Ecto neural progenitor cell (in vitro differentiated cells): ENCODE data around the gene SLC9A9.

Source experiments
- DNase-seq: peaks from one replicate; pipeline ENCODE4 v3.0.0-alpha.2; 2018; ENCODE audit warnings: low spot score

SLC9A9 gene

DNA sequence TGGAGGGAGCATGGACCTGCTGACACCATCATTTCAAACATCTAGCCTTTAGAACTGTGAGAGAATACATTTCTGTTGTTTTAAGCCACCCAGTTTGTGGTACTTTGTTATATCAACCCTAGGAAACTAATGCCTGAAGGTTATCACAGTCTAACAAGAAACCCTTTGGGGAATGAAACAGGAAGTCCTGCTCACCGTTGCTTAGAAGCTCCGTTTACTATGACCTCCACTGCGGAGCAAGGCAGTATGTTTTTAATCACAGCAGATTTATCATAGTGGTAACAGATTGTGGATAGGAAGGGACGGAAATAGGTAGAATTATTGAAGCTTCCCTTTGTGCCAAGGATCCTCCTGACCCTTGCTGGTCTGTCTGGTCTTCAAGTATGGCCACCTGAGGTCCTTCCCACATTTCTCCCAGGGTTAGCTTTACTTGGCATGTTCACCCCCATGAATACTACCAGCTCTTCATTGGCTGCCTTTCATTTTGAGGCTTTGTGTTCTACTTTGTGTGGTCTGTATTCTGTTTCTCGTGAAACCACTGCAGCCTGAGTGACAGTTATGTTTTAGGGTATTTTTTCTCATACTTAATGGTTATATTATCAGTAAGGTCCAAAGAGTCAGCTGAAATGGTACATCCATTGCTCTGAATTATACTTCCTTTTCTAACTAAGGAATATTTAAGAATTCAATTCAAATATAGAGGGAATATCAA is 527.1 kb downstream of the SLC9A9 start:
- no peak for DNase-seq

DNA sequence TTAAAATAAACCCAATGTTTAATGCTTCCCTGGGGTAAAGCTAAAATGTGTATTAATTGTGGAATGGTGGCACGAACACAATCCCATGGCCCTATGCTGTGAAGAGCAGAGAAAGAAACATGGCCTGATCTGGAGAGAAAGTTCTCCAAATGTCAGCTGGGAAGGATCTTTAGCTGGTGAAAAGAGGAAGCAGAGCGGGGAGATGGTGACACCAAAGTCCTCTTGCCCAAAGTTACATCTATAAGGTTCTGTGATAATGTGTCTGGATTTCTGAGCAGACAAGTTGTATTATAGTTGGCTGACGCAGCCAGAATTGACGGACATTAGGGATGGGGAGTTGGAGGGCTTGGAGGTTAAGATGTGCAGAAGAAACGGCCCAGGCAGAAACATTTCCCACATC is 532.5 kb downstream of the SLC9A9 start:
- DNase-seq: no peak

DNA sequence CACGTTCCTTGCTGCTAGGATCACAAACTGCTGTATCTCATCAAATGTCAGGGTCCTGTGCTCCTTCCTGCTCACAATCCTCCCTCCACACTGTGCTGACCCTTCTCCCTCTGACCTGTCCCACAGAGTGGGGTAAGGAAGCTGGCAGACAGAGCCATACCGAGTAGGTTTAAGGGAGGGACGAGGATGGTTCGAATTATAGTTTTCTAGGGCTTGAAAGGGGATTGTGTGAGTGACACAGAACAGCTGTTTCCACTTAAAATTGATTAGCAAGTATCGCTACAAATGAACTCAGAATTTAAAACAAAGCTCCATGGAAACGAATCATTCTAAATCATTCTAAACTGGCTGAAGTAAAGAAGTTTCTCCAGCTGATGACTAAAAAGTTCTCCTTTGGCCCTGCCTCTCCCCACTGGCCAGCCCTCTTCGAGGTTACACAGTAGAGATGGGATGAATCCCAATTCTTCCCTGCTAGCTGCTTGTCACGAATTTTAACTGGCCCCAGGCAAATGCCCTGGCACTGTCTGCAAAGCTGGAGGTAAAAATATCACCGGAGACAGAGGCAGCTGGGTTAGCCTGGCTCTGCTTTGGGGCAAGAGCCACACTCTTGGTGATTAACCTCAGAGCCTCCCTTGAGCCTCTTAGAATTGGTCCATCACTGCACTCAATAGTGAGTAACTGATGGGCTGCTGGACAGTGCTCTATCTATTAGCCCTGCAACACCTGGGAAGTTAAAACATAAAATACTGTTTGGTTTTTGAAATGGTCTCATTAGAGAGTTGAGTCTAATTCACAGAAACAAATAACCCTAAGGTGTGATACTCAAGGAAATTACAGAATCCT is 533.8 kb downstream of the SLC9A9 start:
- DNase-seq: no peak

DNA sequence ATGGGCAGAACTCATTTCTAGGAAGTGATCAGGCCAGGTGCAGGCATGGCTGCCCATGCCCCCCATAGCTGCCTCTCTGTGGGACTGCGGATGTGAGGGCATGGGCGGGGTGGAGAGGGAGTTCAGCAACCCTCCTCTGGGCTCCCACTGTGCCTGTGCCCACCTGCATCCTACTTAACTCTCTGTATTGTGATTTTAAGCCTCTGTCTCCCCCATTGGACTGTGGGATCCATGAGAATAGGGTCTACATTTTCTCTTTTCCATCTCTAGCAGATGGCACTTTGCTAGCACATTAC is 534.4 kb downstream of the SLC9A9 start:
- no peak for DNase-seq

DNA sequence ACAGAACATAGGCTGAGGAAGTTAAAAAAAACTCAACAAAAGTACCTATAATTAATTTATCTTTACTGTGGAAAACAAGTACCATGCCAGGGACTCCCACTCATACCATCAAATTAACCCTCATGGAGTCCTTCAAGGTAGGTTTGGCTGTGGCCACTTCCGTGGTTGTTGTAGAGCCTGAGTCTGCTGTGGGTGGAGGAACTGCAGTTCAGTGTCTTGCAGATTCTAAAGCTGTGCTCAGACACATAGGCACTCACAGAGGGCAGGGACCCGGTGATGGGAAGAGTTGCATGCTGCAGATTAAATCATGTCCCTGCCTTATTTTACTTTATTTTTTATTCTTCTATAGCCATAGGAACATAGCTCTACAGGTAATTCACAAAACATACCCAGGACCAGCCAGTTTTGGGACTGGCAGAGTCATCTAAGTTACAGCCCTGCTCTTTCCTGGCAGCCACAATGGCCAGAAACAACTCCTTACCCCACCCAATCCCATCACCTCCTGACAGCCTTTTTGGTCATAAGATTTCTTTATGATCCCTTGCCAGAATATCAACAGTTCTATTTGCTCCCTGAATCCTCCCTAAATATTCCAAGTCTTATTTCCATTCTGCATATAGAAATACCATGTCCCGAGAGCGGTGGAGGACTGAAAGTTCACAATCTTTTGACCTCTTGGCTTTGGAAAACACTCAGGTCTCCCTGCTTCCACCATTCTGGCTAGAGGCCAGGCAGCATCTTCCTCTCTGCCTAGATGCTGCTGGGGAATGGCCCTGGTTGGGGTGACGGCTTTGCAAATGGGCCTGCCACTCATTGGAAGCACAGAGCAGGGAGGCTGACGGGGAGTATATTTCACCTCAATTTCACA is 535.0 kb downstream of the SLC9A9 start:
- DNase-seq: no peak

DNA sequence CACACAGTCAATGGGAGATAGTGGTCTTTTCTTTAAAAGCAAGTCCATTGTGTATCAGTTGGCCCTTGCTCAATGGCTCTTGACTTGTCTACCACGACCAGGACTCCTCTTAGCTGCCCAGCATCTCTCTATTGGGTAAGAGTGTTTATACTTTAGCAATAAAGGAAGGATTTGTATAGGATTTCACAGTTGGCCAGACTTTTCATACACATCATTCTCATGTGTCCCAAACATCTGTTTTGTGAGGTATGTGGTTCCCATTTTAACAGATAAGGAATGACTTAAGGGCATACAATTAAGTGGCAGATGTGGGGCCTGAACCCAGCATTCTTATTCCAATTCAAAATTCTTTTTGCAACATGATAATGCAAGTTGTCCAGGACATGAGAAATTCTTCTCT is 537.2 kb downstream of the SLC9A9 start:
- DNase-seq: no peak

DNA sequence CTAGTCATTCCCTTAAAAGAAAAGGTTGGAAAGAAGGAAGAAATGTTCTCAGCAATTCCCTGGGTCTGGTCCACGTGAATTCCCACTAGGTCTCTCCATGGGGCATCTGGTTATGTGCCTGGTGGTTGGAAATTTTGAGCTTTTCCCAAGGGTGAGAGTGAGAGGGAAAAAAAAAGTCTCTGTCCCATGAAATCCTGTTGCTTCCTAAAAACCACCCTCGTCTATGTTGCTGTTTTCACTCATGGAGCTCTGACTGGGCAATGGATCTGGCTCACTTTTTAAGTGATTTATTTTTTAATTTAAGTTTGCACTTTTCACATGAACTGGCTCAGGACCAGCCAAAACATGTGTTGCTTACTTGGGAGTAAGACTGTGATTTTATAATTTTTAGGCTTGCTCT is 538.6 kb downstream of the SLC9A9 start:
- no peak for DNase-seq

DNA sequence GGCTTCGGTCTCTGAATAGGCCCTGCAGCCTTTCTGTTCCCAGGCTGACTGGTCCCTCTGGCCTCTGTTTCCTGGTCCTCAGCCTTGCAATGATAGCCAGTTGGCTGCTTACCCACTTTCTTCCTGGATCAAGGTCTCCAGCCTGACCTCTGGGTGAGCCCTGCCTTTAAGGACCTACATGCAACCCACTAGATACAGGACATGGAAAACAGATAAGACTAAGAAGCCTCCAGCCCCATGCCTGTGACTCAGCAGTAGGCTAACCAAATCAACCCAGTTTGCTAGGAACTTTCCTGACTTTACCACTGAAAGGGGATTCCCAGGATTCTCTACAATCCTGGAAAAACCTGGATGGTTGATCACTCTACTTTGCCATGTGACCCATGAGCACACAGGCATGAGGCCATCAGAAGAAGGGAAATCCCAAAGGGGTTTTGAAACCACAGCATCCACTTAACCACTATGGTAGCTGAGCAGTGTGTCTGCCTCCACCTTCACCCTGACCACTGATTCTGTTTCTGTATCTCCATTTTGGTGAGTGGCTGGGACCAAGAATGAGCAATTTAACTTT is 540.6 kb downstream of the SLC9A9 start:
- no peak for DNase-seq

DNA sequence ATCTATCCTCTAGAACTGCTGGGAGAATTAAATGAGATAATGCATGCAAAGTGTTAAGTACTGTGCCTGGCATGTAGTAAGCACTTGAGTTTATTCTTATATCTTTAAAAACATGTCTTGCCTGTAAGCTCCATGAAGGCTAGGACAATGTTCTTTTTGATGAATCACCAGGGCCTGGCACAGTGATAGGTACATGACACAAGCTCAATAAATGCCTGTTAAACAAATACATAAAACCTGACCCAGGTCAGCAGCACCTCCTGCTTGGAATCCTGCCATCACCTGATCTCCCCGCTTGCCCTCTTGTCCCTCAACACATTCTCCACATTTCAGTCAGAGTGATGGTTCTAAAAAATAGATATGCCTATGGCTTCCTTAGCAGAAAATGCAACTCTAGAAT is 541.9 kb downstream of the SLC9A9 start:
- DNase-seq: no peak

DNA sequence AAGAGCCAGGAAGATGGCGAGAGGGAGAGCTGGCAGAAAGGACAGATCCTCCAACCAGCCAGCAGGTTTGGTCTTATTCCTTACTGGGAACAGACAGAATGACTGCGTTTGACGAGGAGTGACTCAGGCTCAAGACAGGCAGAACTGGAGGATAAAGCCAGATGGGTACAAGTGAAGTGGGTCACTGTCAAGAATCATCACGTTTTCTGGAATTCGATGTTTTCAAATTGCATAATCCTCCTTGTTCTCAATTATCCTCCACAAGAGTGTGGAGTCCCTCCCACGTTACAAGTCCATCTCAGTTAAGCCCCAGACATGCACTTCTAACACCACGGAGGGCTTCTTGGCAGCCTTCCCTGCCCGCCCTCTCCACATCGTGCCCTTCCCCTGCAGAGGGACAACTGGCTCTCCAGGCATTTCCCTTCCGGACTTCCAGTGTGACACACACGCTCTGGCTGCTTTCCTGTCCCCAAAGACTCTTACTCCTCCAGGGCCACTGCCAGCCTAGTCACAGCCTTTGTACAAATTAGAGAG is 545.6 kb downstream of the SLC9A9 start:
- no peak for DNase-seq

DNA sequence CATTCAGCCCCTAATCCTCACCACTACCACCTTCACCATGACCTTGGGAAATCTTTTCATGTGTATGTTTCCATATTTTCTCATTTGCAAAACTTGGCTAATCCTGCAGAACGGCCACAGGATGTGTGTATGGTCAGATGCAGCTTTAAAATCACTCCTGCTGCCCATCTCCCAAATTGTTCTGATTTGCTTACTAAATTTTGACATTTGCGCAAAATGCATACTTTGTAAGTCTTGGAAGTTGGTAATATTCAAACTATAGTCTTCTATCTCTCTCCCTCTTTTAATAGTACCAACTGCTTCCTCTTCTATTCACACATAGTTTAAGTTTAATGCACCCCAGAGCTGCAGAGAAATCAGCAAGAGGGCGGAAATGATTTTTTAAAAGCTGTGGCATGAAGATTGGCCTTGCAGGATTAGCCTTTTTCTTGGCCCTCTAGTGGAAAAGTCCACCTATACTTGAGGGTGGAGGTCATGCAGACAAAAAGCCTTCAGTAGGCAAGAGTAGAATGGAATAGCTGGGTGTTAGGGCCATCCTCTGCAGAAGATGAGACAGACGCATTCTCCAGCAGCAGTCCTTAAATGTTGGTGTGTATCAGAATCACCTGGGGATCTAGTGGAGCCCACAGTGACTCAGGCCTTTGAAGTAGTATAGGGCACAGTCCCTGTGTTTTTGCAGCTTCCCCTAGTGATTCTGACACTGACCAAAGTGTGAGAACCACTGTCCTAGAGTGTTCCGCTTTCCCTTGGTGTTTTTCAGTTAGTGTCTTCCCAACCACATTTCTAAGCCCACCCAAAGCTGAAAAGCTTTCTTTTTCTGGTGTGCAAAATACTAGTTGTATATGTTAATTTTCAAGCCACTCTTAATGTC is 547.0 kb downstream of the SLC9A9 start:
- no peak for DNase-seq

DNA sequence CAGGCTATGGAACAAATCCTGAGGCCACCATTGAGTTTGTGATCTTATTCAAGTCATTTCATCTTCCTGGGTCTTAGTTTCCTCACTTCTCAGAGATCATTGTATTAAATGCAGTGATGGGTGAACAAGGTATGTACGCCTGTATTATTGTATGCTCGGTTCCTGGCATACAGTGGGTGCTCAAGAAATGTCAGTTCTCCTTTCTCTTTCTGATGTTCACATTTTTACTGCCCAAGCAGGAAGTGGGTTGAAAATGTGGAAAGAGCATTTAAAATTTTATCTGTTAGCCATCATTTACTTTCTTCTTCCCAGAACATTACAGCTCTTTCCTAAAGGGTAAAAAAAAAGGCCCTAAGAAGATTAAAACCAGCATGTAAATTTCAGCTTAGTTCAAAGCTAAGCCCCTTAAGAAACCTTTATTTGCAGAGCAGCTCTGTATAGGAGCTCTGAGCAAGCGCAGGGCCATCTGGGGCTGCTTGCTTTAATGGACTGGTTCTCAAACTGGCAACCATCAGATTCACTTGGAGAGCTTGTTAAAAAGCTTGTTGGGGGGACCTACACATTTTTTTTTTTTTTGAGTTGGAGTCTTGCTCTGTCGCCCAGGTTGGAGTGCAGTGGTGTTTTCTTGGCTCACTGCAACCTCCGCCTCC is 549.3 kb downstream of the SLC9A9 start:
- no peak for DNase-seq

DNA sequence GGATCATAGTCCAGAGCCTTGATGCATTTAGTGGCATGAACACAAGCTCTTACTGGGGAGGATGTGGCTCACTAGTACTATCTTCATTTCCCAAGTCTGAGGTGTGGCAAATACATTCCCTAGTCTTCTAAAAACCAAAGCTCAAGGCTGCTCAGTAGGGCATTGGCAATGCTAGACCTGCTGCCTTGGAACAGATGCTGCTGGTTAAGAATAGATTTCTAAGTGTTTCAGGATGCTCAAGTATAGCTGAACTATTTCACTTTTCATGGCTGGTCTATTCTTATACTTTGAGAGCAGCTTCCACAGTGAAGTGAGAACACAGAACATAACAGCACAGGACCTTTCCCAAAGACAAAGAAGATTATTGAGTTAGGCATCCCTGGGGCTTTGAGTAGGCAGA is 549.9 kb downstream of the SLC9A9 start:
- no peak for DNase-seq

DNA sequence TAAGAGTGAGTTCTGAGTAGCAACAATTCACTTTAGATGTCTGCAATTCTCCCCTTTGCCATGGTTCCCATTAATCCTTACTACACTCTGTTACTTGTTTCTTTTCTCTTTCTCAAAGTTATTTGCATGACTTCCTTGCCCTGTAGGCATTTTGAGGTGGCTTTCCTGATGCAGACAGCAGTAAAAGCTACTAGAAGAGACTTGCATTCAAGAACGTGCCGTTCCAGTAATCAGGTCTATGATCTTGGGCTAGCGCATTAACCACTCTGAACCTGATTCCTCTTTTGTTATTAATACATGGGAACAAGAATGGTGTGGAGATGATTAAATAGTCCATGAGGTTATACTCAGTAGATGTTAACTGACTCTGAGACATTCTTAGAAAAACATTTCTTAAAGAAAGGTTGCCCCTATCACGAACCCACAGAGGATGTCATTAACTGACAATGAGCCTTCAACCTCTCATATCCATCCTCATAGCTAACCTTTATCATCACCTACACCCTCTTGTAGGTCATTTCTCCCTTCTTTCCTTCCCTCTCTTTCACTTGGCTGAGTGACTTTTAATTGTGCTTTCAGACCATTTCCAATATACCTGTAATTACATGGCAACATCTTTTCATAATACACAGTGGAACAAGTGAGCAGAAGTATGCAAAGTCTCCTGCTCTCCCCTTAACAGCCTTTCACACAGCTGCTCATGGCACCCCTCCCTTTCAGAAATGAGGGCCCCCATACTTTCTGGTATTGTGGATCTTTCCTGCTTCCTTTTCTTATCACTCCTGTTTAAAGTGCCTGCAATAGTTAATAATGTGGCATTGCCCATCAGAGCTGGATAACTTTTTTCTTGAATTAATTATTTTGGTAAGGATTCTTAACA is 552.8 kb downstream of the SLC9A9 start:
- no peak for DNase-seq

DNA sequence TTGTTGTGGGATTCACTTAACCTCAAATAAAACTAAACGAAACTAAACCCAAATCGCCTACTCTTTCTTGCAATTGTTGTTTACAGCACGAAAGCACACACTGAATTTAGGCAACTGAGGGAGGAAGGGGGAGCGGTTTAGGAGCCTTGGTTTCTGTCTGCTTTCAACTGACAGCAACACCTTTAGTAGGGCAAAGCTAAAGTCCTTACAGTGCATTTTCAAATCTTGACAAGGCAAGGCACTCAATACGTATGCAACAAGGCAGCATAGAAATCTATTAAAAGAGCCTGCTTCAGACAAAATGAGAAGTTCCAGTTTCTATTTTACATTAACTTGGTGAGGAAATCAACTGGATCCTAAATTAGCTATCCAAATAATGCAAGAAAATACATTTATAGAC is 554.1 kb downstream of the SLC9A9 start:
- DNase-seq: no peak

DNA sequence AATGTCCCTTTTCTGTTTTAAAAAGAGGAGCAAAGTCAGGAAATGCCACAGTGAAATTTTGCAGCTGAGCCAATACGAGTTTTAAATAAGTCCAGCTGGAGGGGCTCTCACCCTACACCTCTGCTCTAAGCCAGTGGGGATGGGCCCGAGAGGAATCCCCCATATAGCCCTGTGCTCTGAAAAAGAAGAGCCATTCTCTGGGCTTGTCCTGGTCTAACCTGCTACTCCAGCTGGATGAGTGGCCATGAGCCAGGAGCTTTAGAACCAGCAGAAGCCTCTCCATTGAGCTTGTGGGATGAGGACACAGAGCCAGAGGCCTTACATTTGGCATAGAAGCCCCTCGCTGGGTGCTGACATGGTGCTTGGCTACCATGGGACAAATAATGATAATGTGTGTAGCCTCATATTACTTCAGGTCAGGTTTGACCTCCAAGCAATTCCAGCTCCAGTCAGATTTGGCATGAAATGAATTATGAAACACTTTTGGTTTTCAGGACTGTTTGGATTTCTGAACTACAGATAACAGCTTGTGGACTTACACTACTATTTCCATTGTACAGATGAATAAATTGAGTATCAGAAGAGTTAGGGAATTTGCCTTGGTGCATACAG is 556.3 kb downstream of the SLC9A9 start:
- no peak for DNase-seq

DNA sequence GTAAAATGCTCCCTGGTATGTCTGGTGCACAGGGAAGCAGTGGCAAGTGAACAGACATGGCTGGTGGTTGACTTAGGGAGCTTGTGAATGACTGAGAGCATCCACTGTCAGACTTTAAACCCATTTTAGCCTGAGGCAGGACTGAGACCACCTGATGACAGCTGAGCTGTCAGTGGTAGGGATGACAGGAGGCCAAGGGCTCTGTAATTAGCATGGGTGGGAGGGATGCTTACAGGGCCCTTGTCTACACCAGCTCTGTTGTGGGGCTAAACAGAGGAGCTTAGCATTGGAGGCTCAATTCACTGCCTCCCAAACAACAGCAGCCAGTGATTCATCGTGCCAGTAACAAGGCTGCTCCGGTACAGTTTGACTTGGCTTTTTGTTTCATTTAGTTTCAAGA is 559.3 kb downstream of the SLC9A9 start:
- no peak for DNase-seq

DNA sequence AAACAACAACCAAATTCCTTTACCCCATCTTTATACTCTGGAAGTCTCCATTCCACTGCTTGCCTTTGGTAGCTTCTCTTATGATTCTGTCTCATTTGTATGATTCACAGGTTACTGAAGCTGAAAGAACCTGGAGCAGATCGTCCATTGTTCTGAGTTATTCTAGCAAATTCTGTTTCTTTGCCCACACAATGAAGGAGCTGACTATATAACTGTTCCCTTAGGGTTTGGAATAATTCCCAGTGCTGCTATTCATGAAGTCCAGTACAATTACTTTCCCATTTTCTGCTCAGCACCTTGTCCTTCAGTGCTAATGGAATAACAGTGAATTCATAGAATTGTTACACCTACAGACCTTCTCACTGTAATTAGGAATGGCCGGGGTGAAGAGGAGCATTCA is 560.9 kb downstream of the SLC9A9 start:
- no peak for DNase-seq

DNA sequence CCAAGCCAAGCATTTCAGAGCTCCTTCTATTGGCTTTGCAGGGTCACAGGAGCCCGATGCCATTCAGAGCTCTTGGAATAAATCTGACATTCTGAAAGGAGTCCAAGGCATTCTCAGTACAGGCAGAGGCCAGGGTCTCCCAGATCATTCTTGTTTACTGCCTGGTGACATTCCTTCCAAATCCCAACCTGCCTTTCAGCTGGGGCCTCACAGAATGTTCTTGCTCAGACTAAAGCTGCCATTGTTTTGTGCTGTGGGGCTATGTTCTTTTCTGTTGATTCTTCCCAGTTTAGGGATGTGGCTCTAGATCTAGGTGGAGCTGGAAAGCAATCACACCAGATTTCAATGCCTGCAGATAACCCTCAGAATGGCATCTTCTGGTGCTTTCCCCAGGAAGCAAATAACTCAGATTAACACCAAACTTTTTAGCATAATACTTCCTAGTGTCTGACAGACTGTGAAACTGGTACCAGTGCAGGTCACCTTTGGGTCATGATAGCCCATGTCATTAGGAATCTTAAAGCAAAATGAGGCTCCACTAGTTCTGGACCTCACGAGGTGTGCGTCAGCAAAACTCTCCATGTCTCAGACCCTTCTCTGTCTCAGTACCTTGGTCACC is 561.8 kb downstream of the SLC9A9 start:
- DNase-seq: no peak
